HEK293T (cell line): ENCODE measurements around the gene VWCE.

Experiments used
- CTCF ChIA-PET: fragments of 350-600 bp; formaldehyde crosslinking; extraction: SDS; loops from one replicate; lab custom pipeline; 2021; ENCODE audit warnings: antibody characterized with exemption, inconsistent platforms; lab: Yijun Ruan, JAX
- POLR2A ChIA-PET: fragments of 350-600 bp; formaldehyde crosslinking; extraction: SDS; loops from one replicate; lab custom pipeline; 2020; ENCODE audit warnings: antibody characterized with exemption, inconsistent platforms; lab: Yijun Ruan, JAX
- DNase-seq: peaks from one replicate; pipeline ENCODE4 v3.0.0; 2012; ENCODE audit warnings: mixed read lengths; ENCODE audit errors: extremely low spot score
- ARNT ChIP-seq: fragments of 450-650 bp; IDR thresholded peaks from 2 replicates; pipeline ENCODE4 v1.6.1; 2017; ENCODE audit warnings: mild to moderate bottlenecking
- BHLHE40 ChIP-seq: fragments of 450-650 bp; IDR thresholded peaks from 2 replicates; pipeline ENCODE4 v1.6.1; 2016; ENCODE audit warnings: mild to moderate bottlenecking, moderate library complexity, borderline replicate concordance
- CTBP1 ChIP-seq: fragments of 450-650 bp; IDR thresholded peaks from 2 replicates; pipeline ENCODE4 v1.6.1; 2016; ENCODE audit warnings: borderline replicate concordance
- ELF4 ChIP-seq: fragments of 450-650 bp; IDR thresholded peaks from 2 replicates; pipeline ENCODE4 v1.6.1; 2017; ENCODE audit warnings: antibody characterized with exemption
- FOXA1 ChIP-seq: fragments of 450-650 bp; IDR thresholded peaks from 2 replicates; pipeline ENCODE4 v1.6.1; 2016; ENCODE audit warnings: mild to moderate bottlenecking
- FOXK2 ChIP-seq: fragments of 450-650 bp; IDR thresholded peaks from 2 replicates; pipeline ENCODE4 v1.6.1; 2016; ENCODE audit warnings: mild to moderate bottlenecking
- FOXM1 ChIP-seq: fragments of 450-650 bp; IDR thresholded peaks from 2 replicates; pipeline ENCODE4 v1.6.1; 2017; ENCODE audit warnings: mild to moderate bottlenecking, borderline replicate concordance
- HDGF ChIP-seq: fragments of 450-650 bp; IDR thresholded peaks from 2 replicates; pipeline ENCODE4 v1.6.1; 2017; ENCODE audit warnings: antibody characterized with exemption, borderline replicate concordance
- L3MBTL2 ChIP-seq: fragments of 450-650 bp; conservative IDR thresholded peaks from 2 replicates; pipeline ENCODE4 v1.6.1; 2016; ENCODE audit warnings: mild to moderate bottlenecking
- LEF1 ChIP-seq: fragments of 450-650 bp; IDR thresholded peaks from 2 replicates; pipeline ENCODE4 v1.6.1; 2017; ENCODE audit warnings: mild to moderate bottlenecking, borderline replicate concordance
- NFRKB ChIP-seq: fragments of 450-650 bp; IDR thresholded peaks from 2 replicates; pipeline ENCODE4 v1.6.1; 2016; ENCODE audit warnings: mild to moderate bottlenecking, moderate library complexity
- SP1 ChIP-seq: fragments of 450-650 bp; IDR thresholded peaks from 2 replicates; pipeline ENCODE4 v1.6.1; 2017
- SUZ12 ChIP-seq: fragments of 450-650 bp; IDR thresholded peaks from 2 replicates; pipeline ENCODE4 v1.6.1; 2016; ENCODE audit warnings: mild to moderate bottlenecking
- TARDBP ChIP-seq: fragments of 450-650 bp; IDR thresholded peaks from 2 replicates; pipeline ENCODE4 v1.6.1; 2016
- ZNF384 ChIP-seq: fragments of 450-650 bp; IDR thresholded peaks from 2 replicates; pipeline ENCODE4 v1.6.1; 2016
- TF ChIP-seq, protein P1 (sequence below): fragments of 450-650 bp; IDR thresholded peaks from 2 replicates; pipeline ENCODE4 v1.6.1; 2016

The VWCE gene

GRCh38 chr11:61331651-61332050, 36.5 kb upstream of the VWCE start:
- no peak for DNase-seq
- TF ChIP-seq NFRKB = no peak
- no peak for TF ChIP-seq ELF4
- no peak for TF ChIP-seq BHLHE40
- no peak for TF ChIP-seq CTBP1
- no peak for TF ChIP-seq L3MBTL2
- TF ChIP-seq ZNF384 = no peak
- no peak for TF ChIP-seq TARDBP
- no peak for TF ChIP-seq ARNT
- no peak for TF ChIP-seq HDGF
- TF ChIP-seq FOXK2 = no peak
- TF ChIP-seq, protein P1, sequence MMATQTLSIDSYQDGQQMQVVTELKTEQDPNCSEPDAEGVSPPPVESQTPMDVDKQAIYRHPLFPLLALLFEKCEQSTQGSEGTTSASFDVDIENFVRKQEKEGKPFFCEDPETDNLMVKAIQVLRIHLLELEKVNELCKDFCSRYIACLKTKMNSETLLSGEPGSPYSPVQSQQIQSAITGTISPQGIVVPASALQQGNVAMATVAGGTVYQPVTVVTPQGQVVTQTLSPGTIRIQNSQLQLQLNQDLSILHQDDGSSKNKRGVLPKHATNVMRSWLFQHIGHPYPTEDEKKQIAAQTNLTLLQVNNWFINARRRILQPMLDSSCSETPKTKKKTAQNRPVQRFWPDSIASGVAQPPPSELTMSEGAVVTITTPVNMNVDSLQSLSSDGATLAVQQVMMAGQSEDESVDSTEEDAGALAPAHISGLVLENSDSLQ = no peak
- no peak for TF ChIP-seq SP1
- no peak for TF ChIP-seq FOXM1
- ChIA-PET POLR2A (interaction anchor here (0.6 to 1.8 kb wide), 5 partner anchors 19 to 98 kb away, joined by 3 to 15 read pairs (median 4); partner anchors contain the start of genes CPSF7, CYB561A3, SDHAF2 and TMEM138), CTCF (interaction anchor here (0.6 to 2.2 kb wide), 2 partner anchors 53 to 304 kb away, joined by 3 to 6 read pairs; no protein-coding TSS in a partner anchor)

GRCh38 chr11:61329871-61330270, 34.8 kb upstream of the VWCE start:
- ChIA-PET CTCF (no interaction called here), POLR2A (interaction anchor here (0.7 kb wide), 1 partner anchor 32 kb away, joined by 3 read pairs; the partner anchor contains the start of genes CYB561A3 and TMEM138)
- no peak for DNase-seq
- TF ChIP-seq SP1 (no peak), HDGF (no peak), FOXK2 (no peak), FOXM1 (no peak), SUZ12 (no peak), FOXA1 (no peak), ARNT (no peak), NFRKB (no peak), ELF4 (no peak), BHLHE40 (no peak), LEF1 (no peak), L3MBTL2 (no peak), CTBP1 (no peak)
- TF ChIP-seq, protein P1 = no peak

- CTCF ChIA-PET = interaction anchor here (1.3 kb wide), 1 partner anchor 107 kb away, joined by 3 read pairs; no protein-coding TSS in a partner anchor
- TF ChIP-seq ELF4 (no peak), FOXK2 (no peak), SP1 (no peak), FOXA1 (no peak), FOXM1 (no peak), CTBP1 (no peak), LEF1 (no peak), NFRKB (no peak), L3MBTL2 (no peak), HDGF (no peak)
- TF ChIP-seq, protein P1 = no peak
- POLR2A ChIA-PET = no interaction called here
These were observed 33.2 kb upstream of the VWCE start for GRCh38 chr11:61328351-61328750.

GRCh38 chr11:61327669-61328071, 32.6 kb upstream of the VWCE start:
- POLR2A ChIA-PET = interaction anchor here (0.8 to 2.0 kb wide), 2 partner anchors 8 to 34 kb away, joined by 4 to 10 read pairs; partner anchors contain the start of genes CYB561A3 and TMEM138
- TF ChIP-seq NFRKB (no peak), FOXM1 (no peak), SUZ12 (no peak), ELF4 (no peak), SP1 (no peak), FOXK2 (no peak)
- CTCF ChIA-PET = interaction anchor here (0.7 to 1.3 kb wide), 2 partner anchors 9 to 108 kb away, joined by 3 read pairs; no protein-coding TSS in a partner anchor
- no peak for DNase-seq

More at GRCh38 chr11:61328351-61328750, 33.2 kb upstream of the VWCE start:
- DNase-seq = no peak

GRCh38 chr11:61325649-61326414, 30.7 kb upstream of the VWCE start:
- ChIA-PET CTCF (no interaction called here), POLR2A (interaction anchor here (2.0 kb wide), 1 partner anchor 36 kb away, joined by 10 read pairs; the partner anchor contains the start of genes CYB561A3 and TMEM138)
- no peak for DNase-seq
- TF ChIP-seq BHLHE40 (no peak), ARNT (no peak), SP1 (no peak), FOXA1 (no peak), LEF1 (no peak), FOXK2 (no peak), HDGF (no peak), ZNF384 (no peak), FOXM1 (no peak), SUZ12 (no peak), ELF4 (no peak), NFRKB (no peak)
- TF ChIP-seq, protein P1 = no peak
